Measurements from ENCODE around the gene TNFRSF1B.

TNFRSF1B gene

DNA sequence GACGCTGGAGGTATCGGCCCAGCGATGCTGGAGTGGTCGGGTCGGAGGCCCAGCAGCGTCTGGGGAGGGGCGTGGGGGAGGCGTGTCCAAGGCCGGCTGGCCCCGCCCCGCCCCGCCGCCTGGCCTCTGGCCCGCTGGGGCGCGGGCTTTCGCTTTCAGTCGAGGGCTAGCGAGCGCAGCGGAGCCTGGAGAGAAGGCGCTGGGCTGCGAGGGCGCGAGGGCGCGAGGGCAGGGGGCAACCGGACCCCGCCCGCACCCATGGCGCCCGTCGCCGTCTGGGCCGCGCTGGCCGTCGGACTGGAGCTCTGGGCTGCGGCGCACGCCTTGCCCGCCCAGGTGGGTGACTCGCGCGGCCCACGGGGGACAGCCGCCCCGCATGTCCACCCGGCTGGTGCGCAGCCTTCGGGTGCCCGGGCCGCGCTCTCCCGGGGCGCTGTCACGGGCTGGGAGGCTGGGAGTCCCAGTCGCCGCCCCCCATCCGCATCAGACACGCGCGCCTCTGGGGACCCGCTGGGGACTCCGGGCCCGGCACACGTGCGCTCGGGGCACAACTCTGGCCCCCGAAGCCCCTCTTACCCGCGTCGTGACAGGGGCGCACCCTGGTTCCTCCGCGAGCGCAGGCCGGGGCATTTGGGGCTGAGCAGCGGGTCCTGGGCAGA is at the start of gene TNFRSF1B:
TNFRSF1B (plus strand) TSS at position 158 of the 659 bp plus-strand sequence; CDS start at position 259, 101 bp downstream.
- DNase-seq = peak; percentile 79

- DNase-seq = peak; percentile 38
Measured at GRCh38 chr1:12121212-12122003, 45.4 kb upstream of the TNFRSF1B start.

DNA sequence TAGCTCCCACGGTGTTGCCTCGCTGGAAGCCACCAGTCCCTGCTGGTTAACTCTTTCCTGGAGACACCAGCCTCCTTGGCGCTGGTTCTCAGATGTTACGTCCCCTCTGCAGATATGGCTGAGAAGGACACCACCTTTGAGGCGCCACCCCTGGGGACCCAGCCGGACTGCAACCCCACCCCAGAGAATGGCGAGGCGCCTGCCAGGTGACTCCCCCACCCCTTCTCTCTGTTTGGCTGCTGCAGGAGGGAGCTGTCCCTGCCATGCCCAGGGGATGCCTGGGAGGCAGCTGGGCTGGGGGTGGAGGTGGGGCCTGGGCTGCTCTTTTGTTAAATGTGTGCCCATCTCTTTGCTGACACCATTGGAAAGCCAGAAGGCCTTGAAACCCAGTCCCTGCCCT is 43.6 kb upstream of the TNFRSF1B start:
- no peak for DNase-seq

DNA sequence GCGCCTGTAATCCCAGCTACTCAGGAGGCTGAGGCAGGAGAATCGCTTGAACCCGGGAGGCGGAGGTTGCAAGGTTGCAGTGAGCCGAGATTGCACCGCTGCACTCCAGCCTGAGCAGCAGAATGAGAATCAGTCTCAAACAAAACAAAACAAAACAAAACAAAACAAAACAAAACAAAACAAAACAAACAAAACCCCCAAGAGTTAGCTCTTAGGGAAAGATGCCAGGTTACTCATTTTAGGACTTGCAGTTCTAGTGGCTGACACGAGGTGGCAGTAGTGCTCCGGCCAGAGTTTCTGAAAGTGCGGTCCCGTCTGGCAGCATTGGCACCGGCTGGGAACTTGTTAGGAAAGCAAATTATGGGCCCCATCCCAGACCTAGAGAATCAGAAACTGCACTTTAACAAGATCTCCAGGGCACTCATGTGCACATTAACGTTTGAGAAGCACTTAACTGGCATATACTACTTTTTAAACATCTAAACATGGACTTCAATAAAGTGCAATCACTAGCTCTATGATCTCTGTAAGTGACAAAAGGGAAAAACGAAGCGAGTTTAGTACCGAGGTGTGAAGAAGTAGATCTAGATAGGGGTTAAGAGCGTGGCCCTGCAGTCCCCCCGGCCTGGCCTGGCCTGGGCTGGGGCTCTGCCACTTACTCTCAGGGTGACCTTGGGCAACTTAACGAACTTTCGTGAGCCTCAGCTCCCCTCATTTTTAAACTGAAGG is 41.9 kb upstream of the TNFRSF1B start:
- DNase-seq = peak; percentile 85

GRCh38 chr1:12125422-12126355 is 41.1 kb upstream of the TNFRSF1B start:
- no peak for DNase-seq

GRCh38 chr1:12126781-12127180 is 40.0 kb upstream of the TNFRSF1B start:
- DNase-seq = no peak

DNA sequence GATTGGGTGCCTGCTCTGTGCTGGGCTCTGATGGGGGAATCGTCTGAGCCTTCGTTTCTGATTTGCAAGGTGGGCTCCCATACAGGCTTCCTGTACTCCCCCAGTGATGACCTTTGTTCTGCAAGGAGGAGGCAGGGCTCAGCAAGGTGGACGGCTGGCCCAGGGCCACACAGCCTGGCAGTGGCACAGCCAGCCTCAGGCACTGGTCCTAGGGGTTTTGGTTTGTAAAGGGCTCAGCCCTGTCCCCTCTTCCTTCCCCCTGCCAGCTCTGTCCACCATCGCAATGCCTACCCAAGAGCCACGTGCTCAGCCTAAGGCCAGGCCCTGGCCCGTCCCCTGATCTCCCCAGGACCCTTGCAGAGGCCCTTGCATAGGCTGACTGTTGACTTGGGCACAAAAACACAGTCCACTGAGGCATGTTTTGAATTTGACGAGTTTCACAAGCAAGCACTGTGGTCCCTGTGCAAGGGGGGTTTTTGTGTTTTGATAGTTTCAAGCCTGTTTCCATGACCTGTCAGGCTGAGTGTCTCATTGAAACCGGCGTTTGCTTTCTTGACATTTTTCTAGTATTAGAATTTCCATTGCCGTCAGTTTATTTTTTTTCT is 39.5 kb upstream of the TNFRSF1B start:
- no peak for DNase-seq

DNA sequence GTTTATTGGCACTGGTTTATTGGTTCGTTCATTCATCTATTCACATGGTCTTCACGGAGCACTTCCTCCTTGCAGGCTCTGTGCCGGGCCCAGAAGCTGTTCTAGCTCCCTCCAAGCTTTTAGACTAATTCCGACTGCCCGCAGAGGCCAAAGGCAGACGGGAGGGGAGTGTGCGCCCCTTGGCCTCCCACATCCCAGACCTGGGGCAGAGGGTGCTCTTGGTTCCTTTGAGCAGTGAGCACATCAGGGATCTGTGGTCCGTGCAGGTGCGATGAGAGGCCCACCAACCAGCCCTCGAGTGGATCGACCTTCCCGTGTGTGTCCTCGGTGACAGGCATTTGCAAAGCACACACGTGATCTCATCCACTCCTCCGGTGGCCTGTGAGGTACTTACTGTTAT is 38.7 kb upstream of the TNFRSF1B start:
- DNase-seq = no peak

GRCh38 chr1:12129624-12130023 is 37.2 kb upstream of the TNFRSF1B start:
- no peak for DNase-seq

GRCh38 chr1:12130466-12131130 is 36.2 kb upstream of the TNFRSF1B start:
- no peak for DNase-seq

- no peak for DNase-seq
Measured at GRCh38 chr1:12132078-12132477, 34.7 kb upstream of the TNFRSF1B start.

- DNase-seq = no peak
Measured at GRCh38 chr1:12134716-12135115, 32.1 kb upstream of the TNFRSF1B start.

GRCh38 chr1:12135612-12136011 is 31.2 kb upstream of the TNFRSF1B start:
- no peak for DNase-seq

DNA sequence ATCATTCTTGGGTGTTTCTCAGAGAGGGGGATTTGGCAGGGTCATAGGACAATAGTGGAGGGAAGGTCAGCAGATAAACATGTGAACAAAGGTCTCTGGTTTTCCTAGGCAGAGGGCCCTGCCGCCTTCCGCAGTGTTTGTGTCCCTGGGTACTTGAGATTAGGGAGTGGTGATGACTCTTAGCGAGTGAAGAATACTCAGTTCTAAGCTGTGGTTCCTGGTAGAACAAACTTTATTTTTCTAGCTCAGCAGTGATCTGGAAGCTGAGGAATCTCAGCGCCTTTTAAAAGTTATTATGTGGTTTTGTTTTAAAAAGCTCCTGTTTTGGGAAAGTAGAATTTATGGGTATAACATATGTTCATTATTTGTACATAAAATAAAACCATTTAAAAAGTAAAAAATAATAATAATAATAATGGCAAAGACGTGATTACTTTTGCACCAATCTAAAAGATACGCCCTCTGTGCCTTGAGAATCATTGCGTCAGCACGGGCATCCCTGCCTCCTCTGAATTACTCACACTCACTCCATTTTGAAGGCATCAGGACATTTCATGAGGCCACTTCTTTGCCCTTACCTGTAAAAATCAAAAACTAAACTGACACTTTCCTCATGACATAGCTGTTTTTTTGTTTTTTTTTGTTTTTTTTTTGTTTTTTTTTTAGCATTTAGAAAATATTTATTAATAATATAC is 29.7 kb upstream of the TNFRSF1B start:
- DNase-seq = no peak

DNA sequence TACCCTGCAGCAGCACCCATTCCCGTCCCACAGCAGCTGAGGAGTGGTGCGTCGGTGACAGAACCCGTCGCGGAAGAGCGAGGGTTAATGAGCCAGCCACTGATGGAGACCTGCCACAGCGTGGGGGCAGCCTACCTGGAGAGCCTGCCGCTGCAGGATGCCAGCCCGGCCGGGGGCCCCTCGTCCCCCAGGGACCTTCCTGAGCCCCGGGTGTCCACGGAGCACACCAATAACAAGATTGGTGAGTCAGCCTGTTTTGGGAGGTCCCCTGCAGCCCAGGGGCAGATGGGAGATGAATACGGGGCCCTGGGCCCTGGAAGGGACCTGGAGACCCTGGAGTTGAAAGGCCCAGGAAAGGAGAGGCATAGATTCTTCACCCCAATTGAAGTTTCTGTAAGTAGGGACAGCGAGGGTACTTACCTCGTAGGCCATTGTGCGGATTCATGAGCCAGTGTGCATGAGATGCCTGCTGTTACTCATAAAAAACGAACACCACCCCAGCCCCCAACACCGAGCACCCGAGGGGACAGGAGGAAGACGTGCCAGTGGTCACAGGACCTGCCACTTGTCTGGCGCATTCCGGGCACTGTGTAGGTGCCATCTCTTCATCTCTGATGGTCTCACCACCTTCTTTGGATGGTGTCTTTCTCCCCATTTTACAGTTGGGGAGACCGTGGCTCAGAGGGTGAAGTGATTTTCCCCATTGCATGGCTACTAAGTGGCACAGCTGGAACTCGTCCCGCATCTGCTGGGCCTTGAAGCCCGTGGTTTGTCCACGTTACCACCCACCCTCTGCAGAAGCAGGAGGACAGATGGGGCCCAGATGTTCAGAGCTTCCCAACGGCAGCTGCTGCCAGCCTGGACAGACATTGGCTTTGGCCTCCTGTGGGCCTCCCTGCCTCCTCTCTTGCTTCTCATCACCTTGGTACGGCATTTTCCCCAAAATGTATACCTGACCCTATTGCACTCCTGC is 28.3 kb upstream of the TNFRSF1B start:
- no peak for DNase-seq

DNA sequence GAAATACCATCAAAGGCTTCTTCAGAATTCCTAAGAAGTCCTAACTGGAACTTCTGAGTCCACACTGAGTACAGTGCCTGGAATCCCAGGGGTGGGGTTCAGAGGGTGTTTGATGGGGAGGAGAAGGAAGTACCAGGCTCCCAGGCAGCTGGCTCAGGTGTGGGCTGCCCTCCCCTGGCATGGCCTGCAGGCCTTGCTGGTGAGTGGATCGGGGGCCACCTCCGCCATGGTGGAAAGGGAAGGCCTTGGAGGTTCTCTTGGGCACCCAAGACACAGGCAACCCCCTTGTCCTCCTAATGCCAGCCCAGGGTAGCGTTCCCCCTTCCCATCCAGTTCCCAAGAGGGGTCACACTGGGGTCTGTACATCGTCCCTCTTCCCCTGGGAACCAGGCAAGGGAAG is 26.8 kb upstream of the TNFRSF1B start:
- DNase-seq = no peak

DNA sequence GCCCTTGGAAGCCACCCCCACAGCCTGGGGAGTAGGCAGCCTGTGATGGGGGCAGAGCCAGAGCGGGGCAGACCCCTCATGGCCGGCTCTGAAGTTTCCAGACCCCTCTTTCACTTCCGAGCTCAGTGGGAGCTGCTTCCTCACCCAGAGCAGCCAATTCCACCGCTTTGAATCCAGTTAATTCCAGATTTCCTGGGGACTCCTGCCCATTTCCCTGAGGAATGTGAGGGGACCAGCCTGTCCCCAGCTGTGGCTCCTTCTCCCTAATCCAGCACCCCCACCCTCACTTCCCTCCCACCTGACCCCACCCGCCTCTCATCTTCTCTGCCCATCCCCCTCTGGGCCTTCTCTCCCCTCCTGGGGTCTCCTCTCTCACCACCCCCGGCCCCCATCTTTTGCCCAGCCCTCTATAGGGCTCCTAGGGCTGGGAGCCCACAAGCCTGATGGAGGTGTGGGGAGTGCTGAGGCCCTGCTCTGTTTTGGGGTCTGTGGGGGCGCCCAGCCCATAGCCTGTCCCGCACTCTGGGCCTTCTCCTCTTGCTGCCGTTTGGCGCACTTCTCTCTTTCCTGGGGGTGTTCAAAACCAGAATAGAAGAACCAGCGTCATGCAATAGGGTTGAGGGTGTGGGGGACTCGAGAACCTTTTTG is 26.2 kb upstream of the TNFRSF1B start:
- no peak for DNase-seq

DNA sequence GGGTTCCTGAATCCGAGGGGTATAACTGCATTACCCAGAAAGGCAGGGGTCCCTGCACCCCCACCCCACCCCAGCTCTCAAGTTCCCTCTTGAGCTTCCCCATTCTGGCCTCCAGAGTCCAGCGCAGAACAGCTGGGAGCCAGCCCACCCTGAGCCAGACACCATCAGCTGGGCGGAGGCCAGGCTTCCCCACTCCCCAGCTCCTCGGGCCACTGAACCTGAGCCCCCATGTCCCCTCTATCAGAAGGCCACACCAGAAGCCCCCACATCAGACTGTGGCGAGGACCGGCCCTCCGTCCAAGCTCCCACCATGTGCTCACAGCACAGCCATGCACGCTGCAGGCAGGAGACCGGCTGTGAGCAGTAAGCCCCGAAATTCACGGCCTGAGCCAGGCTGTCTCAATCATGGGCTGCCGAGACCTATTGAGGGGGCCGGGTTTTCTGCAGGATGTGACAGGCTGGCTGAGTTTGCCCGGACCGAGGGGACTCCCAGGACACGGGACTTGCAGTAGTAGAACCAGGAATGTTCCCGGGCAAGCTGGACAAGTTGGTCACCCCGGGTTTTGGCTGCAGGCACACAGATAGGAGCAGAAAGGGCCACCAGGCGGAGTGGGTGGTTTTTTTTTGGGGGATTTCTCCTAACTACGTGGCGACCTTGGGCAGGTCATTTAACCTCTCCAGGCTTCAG is 25.5 kb upstream of the TNFRSF1B start:
- no peak for DNase-seq
